ENCODE data around the gene KIF26B. TPM values are rescaled to one million over a fixed set of nuclear protein-coding genes. Genes with fewer than 3 reads are reported as not detected.

KIF26B gene
- total and polyA plus RNA-seq, 10 of the 15 experiments (the other 5 are each of a cell fraction or from before 2014, with no cell fraction given) = 0.35 to 11.6 (median 2.2) TPM

- FAIRE-seq (no peak), DNase-seq (ENCODE audit: low read depth, low spot score) (no peak), ATAC-seq (no peak)
- Histone ChIP-seq H3K4me1 (ENCODE audit: control insufficient read depth, insufficient read depth, low read length) (no peaks in the 10 kb centered on the region), H3K9ac (ENCODE audit: control insufficient read depth, insufficient read depth, low read length) (no peak overlapping the region), H3K4me2 (ENCODE audit: control insufficient read depth, insufficient read depth) (no peak overlapping the region), H3K27me3 (replicated peaks in 1 of 2; ENCODE audit: control insufficient read depth in 2 of 2, insufficient read depth in 2 of 2, low read length in 1 of 2) (peaks cover 0 to 5% of the 10 kb centered on the region in 2 experiments; a peak in 3 of 4 replicates), H3K4me3 (no peak overlapping the region), H3K27ac (ENCODE audit: control insufficient read depth, insufficient read depth) (no peak overlapping the region), H3K79me2 (ENCODE audit: control insufficient read depth, insufficient read depth, low read length) (no peaks in the 10 kb centered on the region), H3K9me3 (replicated peaks; ENCODE audit: control insufficient read depth, insufficient read depth, low read length) (no peaks in the 10 kb centered on the region; the same call in 2 of the 3 replicates), H4K20me1 (ENCODE audit: control insufficient read depth, insufficient read depth) (no peaks in the 10 kb centered on the region), H2AFZ (ENCODE audit: control insufficient read depth, low read depth, low read length) (no peak overlapping the region), H3K36me3 (ENCODE audit: control insufficient read depth in 2 of 2, insufficient read depth in 2 of 2, low read length in 1 of 2) (no peaks in the 10 kb centered on the region)
- 59% methylated on average over 7 of the region's 7 CpGs for WGBS (ENCODE audit: insufficient coverage, insufficient replicate concordance, low lambda C conversion rate, missing lambda C conversion rate)
- ChIA-PET CTCF (interaction anchor here (2.2 kb wide), 1 partner anchor 16 kb away, joined by 9 read pairs; no protein-coding TSS in a partner anchor), RAD21 (ENCODE audit: unreplicated experiment) (interaction anchor here (0.6 kb wide), 1 partner anchor 837 kb away, joined by 3 read pairs; no protein-coding TSS in a partner anchor), SMC1A (ENCODE audit: uncharacterized antibody, unreplicated experiment) (no interaction called here), POLR2A (no interaction called here)
- in situ Hi-C loops (cut with MboI) = no loop called here
- BruUV-seq (replicated peaks) = no TSS peak
- intact Hi-C loops (cut with micrococcal nuclease; ENCODE audit: unreplicated experiment) = no loop called here
- TF ChIP-seq HSF1 (IDR thresholded peaks at IDR 0.05; ENCODE audit: low read depth, low read length) (no peak), CUX1 (IDR thresholded peaks at IDR 0.05; ENCODE audit: insufficient replicate concordance, low read depth, low read length) (no peak), ASH2L (IDR thresholded peaks at IDR 0.05; ENCODE audit: borderline replicate concordance, low read depth) (no peak), ZBTB40 (IDR thresholded peaks at IDR 0.05; ENCODE audit: borderline replicate concordance) (no peak), FOXK2 (IDR thresholded peaks at IDR 0.05) (no peak), TCF3 (IDR thresholded peaks at IDR 0.05; ENCODE audit: borderline replicate concordance, insufficient read depth, low read depth, low read length) (no peak), E4F1 (IDR thresholded peaks at IDR 0.05; ENCODE audit: borderline replicate concordance, partially characterized antibody) (no peak), TARDBP (IDR thresholded peaks at IDR 0.05; ENCODE audit: borderline replicate concordance) (no peak), BACH1 (IDR thresholded peaks at IDR 0.05; ENCODE audit: borderline replicate concordance) (no peak)
Observed at GRCh38 chr1:245168906-245169305, 14.1 kb downstream of the KIF26B start.
